ENCODE data around the gene TXLNB.
A peak's percentile ranks its signal among the peaks of the same experiment; 100 is the strongest.

Gene TXLNB

DNA sequence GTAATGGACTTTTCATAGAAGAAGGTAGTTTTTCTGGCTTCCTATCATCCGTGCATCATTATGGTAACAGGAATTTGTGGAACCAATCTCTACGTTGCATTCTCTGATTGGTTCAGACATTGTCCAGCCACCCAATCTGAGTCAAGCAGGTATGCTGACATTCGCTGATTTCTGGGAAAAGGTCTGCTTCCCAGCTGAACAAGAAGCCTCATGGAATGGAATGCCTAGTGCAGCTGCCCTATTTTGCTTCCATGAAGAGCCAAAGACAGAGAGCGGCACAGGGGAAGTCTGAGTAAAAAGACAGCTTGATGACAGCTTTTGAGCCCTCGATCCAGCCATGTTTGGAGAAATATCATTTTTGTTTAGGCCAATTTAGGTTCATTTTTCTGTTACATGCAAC is 38.5 kb upstream of the TXLNB start:
- H3K27me3 ChIP-seq (ENCODE audit: control insufficient read depth in 2 of 2, insufficient read depth in 2 of 2, low read length in 2 of 2) = no peaks in the 10 kb centered on the region
- H3K9ac ChIP-seq (ENCODE audit: low read depth in 1 of 2, low read length in 2 of 2) = no peak overlapping the region
- H3K4me1 ChIP-seq (ENCODE audit: control insufficient read depth in 2 of 2, insufficient read depth in 2 of 2, low read length in 2 of 2) = no peaks in the 10 kb centered on the region
- H3K4me3 ChIP-seq (ENCODE audit: low read length in 2 of 2) = no peak overlapping the region
- H3K36me3 ChIP-seq (ENCODE audit: control insufficient read depth in 2 of 2, insufficient read depth in 2 of 2, low read length in 2 of 2) = no peaks in the 10 kb centered on the region
- H3K9me3 ChIP-seq (ENCODE audit: control insufficient read depth in 2 of 2, low read length in 2 of 2) = no peaks in the 10 kb centered on the region
- H3K27ac ChIP-seq (ENCODE audit: low read depth in 2 of 2, low read length in 2 of 2) = no peak overlapping the region

DNA sequence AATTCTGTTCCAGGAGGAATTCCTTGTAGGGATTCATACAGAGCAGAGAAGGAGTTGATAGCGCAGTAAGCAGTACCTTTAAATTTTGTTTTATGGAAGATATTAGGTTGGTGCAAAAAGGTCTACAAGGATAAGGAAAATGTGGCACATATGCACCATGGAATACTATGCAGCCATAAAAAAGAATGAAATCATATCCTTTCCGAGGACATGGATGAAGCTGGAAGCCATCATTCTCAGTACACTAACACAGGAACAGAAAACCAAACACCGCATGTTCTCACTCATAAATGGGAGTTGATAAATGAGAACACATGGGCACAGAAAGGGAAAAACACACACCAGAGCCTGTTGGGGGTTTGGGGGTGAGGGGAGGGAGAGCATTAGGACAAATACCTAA is 37.4 kb upstream of the TXLNB start:
- Histone ChIP-seq H3K9ac (ENCODE audit: low read depth in 1 of 2, low read length in 2 of 2) (no peak overlapping the region), H3K4me1 (ENCODE audit: control insufficient read depth in 2 of 2, insufficient read depth in 2 of 2, low read length in 2 of 2) (no peaks in the 10 kb centered on the region), H3K4me3 (ENCODE audit: low read length in 2 of 2) (no peak overlapping the region), H3K9me3 (ENCODE audit: control insufficient read depth in 2 of 2, low read length in 2 of 2) (no peaks in the 10 kb centered on the region), H3K27me3 (ENCODE audit: control insufficient read depth in 2 of 2, insufficient read depth in 2 of 2, low read length in 2 of 2) (no peaks in the 10 kb centered on the region), H3K27ac (ENCODE audit: low read depth in 2 of 2, low read length in 2 of 2) (no peak overlapping the region), H3K36me3 (ENCODE audit: control insufficient read depth in 2 of 2, insufficient read depth in 2 of 2, low read length in 2 of 2) (no peaks in the 10 kb centered on the region)

DNA sequence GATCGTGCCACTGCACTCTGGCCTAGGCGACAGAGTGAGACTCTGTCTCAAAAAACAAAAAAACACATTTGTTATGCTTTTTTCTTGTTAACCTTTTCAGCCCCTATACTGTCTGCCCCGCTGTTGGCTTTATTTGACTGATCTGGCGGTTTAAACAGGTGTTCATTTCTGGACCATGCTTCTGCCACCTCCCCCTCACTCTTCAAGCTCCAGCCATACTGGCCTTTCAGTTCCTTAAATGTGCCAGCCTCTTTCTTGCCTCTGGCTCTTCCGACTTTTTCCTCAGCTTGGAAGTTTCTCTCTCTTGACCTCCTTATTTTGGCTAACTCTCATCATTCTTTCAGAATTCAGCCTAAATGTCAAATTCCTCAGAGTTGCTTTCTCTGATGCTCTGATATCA is 35.2 kb upstream of the TXLNB start:
- no peaks in the 10 kb centered on the region for H3K27me3 ChIP-seq (ENCODE audit: control insufficient read depth in 2 of 2, insufficient read depth in 2 of 2, low read length in 2 of 2)
- H3K36me3 ChIP-seq (ENCODE audit: control insufficient read depth in 2 of 2, insufficient read depth in 2 of 2, low read length in 2 of 2) = no peaks in the 10 kb centered on the region
- H3K27ac ChIP-seq (ENCODE audit: low read depth in 2 of 2, low read length in 2 of 2) = no peak overlapping the region
- H3K4me3 ChIP-seq (ENCODE audit: low read length in 2 of 2) = no peak overlapping the region
- no peaks in the 10 kb centered on the region for H3K9me3 ChIP-seq (ENCODE audit: control insufficient read depth in 2 of 2, low read length in 2 of 2)
- no peak overlapping the region for H3K9ac ChIP-seq (ENCODE audit: low read depth in 1 of 2, low read length in 2 of 2)
- no peaks in the 10 kb centered on the region for H3K4me1 ChIP-seq (ENCODE audit: control insufficient read depth in 2 of 2, insufficient read depth in 2 of 2, low read length in 2 of 2)

DNA sequence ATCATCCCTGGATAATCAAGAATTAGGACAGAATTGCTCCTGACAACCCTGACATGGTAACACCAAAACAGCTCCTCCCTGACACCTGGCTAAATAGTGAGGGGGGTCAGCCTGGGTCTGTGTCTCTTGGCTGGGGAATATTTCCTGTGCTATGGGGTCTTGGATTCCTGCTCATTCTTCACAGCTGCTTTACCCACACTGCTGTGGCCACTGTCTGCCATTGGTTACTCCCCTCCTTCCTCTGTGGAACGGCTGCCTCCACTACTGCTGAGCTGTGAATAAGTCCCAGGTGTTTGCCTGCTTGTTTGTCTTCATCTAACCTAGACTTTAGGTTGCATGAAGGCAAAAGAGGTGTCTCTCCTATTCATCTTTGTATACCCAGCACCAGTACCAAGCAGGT is 33.9 kb upstream of the TXLNB start:
- no peaks in the 10 kb centered on the region for H3K9me3 ChIP-seq (ENCODE audit: control insufficient read depth in 2 of 2, low read length in 2 of 2)
- H3K9ac ChIP-seq (ENCODE audit: low read depth in 1 of 2, low read length in 2 of 2) = no peak overlapping the region
- H3K27me3 ChIP-seq (ENCODE audit: control insufficient read depth in 2 of 2, insufficient read depth in 2 of 2, low read length in 2 of 2) = no peaks in the 10 kb centered on the region
- H3K36me3 ChIP-seq (ENCODE audit: control insufficient read depth in 2 of 2, insufficient read depth in 2 of 2, low read length in 2 of 2) = no peaks in the 10 kb centered on the region
- no peaks in the 10 kb centered on the region for H3K4me1 ChIP-seq (ENCODE audit: control insufficient read depth in 2 of 2, insufficient read depth in 2 of 2, low read length in 2 of 2)
- no peak overlapping the region for H3K4me3 ChIP-seq (ENCODE audit: low read length in 2 of 2)
- H3K27ac ChIP-seq (ENCODE audit: low read depth in 2 of 2, low read length in 2 of 2) = peak overlapping the region; percentile 1 to 2

DNA sequence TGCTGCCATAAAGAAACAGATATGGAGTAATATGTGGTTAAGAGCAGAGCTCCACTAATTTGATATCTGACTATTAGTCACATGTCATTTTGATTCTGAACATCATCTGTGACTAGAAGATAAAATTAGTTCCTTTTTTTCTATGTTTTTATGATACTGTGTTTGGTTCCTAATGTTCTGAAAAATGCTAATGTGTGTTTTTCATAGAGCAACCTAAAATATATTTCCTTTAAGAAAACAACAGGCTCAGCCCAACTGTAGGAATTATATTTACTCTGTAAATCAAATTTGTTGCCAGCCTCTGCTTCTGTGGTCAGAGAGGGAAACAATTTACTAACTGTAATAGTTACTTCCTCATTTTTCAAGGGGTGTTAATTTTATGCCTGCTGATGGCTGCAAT is 33.3 kb upstream of the TXLNB start:
- Histone ChIP-seq H3K4me3 (ENCODE audit: low read length in 2 of 2) (no peak overlapping the region), H3K36me3 (ENCODE audit: control insufficient read depth in 2 of 2, insufficient read depth in 2 of 2, low read length in 2 of 2) (no peaks in the 10 kb centered on the region)

DNA sequence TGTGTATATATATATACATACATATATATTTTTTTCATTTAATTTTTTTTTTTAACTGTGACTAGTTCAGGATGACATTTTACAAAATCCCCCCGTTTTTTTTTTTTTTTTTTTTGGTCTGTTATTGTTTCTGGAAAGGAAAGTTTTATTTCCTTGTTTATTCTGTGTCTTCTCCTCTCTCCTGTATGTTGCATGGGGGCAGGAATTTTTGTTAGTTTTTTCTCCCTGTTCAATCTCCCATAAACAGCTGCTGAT is 32.4 kb upstream of the TXLNB start:
- Histone ChIP-seq H3K27me3 (ENCODE audit: control insufficient read depth in 2 of 2, insufficient read depth in 2 of 2, low read length in 2 of 2) (no peaks in the 10 kb centered on the region), H3K27ac (ENCODE audit: low read depth in 2 of 2, low read length in 2 of 2) (peak overlapping the region; percentile 21 to 75), H3K4me1 (ENCODE audit: control insufficient read depth in 2 of 2, insufficient read depth in 2 of 2, low read length in 2 of 2) (no peaks in the 10 kb centered on the region), H3K4me3 (ENCODE audit: low read length in 2 of 2) (no peak overlapping the region), H3K9me3 (ENCODE audit: control insufficient read depth in 2 of 2, low read length in 2 of 2) (no peaks in the 10 kb centered on the region), H3K36me3 (ENCODE audit: control insufficient read depth in 2 of 2, insufficient read depth in 2 of 2, low read length in 2 of 2) (no peaks in the 10 kb centered on the region), H3K9ac (ENCODE audit: low read depth in 1 of 2, low read length in 2 of 2) (no peak overlapping the region)

More for the DNA sequence above, 33.3 kb upstream of the TXLNB start:
- no peaks in the 10 kb centered on the region for H3K9me3 ChIP-seq (ENCODE audit: control insufficient read depth in 2 of 2, low read length in 2 of 2)
- no peak overlapping the region for H3K9ac ChIP-seq (ENCODE audit: low read depth in 1 of 2, low read length in 2 of 2)
- no peaks in the 10 kb centered on the region for H3K4me1 ChIP-seq (ENCODE audit: control insufficient read depth in 2 of 2, insufficient read depth in 2 of 2, low read length in 2 of 2)
- H3K27me3 ChIP-seq (ENCODE audit: control insufficient read depth in 2 of 2, insufficient read depth in 2 of 2, low read length in 2 of 2) = no peaks in the 10 kb centered on the region
- H3K27ac ChIP-seq (ENCODE audit: low read depth in 2 of 2, low read length in 2 of 2) = peak overlapping the region; percentile 16 to 22

DNA sequence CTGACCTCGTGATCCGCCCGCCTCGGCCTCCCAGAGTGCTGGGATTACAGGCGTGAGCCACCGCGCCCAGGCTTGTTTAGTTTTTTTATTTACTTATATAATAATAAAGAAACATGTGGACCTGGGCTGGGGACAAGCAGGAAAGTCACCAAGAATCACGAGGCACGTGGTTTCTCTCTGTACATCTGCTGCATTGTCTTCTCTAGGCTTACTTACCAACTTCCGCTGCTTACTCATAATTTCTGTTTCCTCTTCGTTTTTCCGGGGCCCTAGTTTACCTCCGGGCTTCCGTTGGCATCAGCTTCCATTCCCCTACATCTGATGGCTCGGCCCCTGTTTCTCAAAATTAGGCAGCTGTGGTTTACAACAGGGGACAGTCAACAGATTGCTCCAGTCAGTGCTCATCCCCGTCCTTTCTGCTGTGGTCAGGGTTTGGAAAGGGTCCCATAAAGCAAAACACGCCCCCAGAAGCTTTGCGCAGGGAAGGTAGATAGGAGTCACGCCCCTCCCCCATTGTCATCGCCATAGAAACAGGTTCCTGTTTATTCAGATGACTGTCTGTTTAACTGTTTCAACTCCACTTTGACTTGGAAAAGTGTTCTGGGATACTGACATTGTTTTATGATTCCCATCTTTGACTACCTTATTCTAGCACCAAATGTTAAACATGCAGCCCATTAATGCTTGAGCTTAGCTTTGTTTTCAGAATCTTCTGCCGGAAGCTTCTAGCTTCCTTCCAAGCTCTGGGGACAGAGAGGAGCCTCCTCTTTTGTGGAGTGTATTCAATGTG is 31.9 kb upstream of the TXLNB start:
- Histone ChIP-seq H3K9me3 (ENCODE audit: control insufficient read depth in 2 of 2, low read length in 2 of 2) (no peaks in the 10 kb centered on the region), H3K27me3 (ENCODE audit: control insufficient read depth in 2 of 2, insufficient read depth in 2 of 2, low read length in 2 of 2) (no peaks in the 10 kb centered on the region), H3K4me3 (ENCODE audit: low read length in 2 of 2) (peak overlapping the region; percentile 37 to 64), H3K27ac (ENCODE audit: low read depth in 2 of 2, low read length in 2 of 2) (peak overlapping the region; percentile 65 to 75), H3K36me3 (ENCODE audit: control insufficient read depth in 2 of 2, insufficient read depth in 2 of 2, low read length in 2 of 2) (no peaks in the 10 kb centered on the region), H3K9ac (ENCODE audit: low read depth in 1 of 2, low read length in 2 of 2) (no peak overlapping the region), H3K4me1 (ENCODE audit: control insufficient read depth in 2 of 2, insufficient read depth in 2 of 2, low read length in 2 of 2) (no peaks in the 10 kb centered on the region)

DNA sequence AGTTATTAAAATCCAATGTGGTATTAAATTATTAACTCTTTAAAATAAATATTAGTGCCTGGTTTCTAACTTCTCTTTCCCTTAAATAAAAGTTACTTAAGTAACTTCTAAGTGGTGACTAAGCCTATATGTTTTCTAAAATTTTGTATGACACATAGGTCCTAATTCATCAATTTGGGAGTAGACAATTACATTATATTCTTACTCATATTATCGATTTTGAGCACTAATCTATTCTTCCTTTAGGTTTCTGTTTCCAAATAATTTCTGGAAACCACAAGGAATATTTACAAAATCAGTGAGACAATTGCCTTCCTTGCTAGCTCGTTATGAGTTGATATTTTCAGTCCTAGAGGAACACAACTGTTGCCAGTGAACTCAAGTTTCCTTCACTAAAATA is 28.3 kb upstream of the TXLNB start:
- Histone ChIP-seq H3K4me1 (ENCODE audit: control insufficient read depth in 2 of 2, insufficient read depth in 2 of 2, low read length in 2 of 2) (no peaks in the 10 kb centered on the region), H3K9ac (ENCODE audit: low read depth in 1 of 2, low read length in 2 of 2) (no peak overlapping the region), H3K27ac (ENCODE audit: low read depth in 2 of 2, low read length in 2 of 2) (no peak overlapping the region), H3K27me3 (ENCODE audit: control insufficient read depth in 2 of 2, insufficient read depth in 2 of 2, low read length in 2 of 2) (no peaks in the 10 kb centered on the region), H3K4me3 (ENCODE audit: low read length in 2 of 2) (no peak overlapping the region), H3K9me3 (ENCODE audit: control insufficient read depth in 2 of 2, low read length in 2 of 2) (no peaks in the 10 kb centered on the region), H3K36me3 (ENCODE audit: control insufficient read depth in 2 of 2, insufficient read depth in 2 of 2, low read length in 2 of 2) (no peaks in the 10 kb centered on the region)

DNA sequence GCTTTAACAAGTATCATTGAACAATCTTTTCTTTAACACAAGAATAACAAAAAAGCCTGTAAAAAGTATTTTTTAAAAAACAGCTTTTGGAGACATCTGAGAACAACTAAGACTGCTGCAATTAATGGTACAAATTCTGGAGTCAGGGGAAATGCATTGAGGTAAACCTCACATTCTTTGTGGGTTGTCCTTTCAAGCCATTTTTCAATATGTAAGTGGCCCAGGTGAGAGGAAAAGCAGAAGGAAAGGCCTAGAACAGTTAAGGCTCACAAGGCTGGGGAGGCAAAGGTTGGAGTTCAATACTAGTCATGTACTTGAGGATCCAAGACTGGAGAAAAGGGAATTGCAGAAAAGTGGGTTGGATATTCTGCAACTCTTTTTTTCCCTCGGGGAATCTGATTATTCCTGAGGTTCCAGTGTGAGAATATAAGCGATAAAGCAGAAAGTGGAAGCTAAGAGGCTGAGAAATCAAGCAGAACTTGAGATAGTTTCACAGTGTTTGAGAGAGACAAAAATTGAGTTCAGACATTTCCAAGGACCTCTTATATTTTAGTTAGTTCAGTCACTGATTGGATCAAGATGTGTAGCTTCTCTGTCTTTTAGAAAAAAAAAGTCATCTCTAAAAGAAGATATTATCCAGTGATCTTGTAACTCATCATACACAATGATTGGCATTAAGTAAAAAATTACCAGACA is 25.0 kb upstream of the TXLNB start:
- H3K9ac ChIP-seq (ENCODE audit: low read depth in 1 of 2, low read length in 2 of 2) = no peak overlapping the region
- no peak overlapping the region for H3K27ac ChIP-seq (ENCODE audit: low read depth in 2 of 2, low read length in 2 of 2)
- H3K4me3 ChIP-seq (ENCODE audit: low read length in 2 of 2) = no peak overlapping the region

DNA sequence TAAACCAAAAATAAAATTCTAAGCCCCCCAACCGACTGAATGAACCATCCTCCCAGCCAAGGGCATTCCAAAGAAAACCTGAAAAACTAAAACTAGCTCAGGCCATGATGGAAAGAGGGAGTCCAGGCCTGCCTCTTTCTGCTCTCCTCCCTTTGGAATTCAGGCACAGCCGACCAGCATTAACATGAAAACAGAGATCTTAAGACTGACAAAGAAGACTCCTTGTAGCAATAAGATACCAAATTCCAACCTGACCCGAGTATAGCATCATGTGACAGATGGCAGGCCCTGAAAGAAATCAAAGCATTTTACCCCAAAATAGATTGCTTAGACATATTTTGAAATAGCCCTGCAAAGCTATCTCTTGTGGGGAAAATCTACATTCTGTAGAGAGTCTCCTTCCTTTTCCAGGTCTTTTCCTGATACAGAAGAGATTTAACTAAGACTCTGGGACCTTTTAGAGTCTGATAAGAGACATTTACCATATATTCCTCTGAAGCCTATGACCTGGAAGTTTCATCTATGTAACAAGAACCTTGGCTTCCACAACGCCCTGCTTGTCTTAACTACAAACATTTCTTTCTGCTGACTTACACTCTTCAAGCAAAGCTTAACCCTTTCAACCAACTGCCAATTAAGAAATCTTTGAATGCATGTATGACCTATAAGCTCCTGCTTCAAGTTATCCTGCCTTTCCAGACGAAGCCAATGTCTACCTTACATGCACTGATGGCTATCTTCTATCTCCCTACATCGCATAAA is 22.2 kb upstream of the TXLNB start:
- no peak overlapping the region for H3K4me3 ChIP-seq (ENCODE audit: low read length in 2 of 2)
- no peaks in the 10 kb centered on the region for H3K27me3 ChIP-seq (ENCODE audit: control insufficient read depth in 2 of 2, insufficient read depth in 2 of 2, low read length in 2 of 2)
- no peak overlapping the region for H3K27ac ChIP-seq (ENCODE audit: low read depth in 2 of 2, low read length in 2 of 2)
- no peak overlapping the region for H3K9ac ChIP-seq (ENCODE audit: low read depth in 1 of 2, low read length in 2 of 2)
- peaks cover 0 to under 1% of the 10 kb centered on the region in 2 donors for H3K4me1 ChIP-seq (ENCODE audit: control insufficient read depth in 2 of 2, insufficient read depth in 2 of 2, low read length in 2 of 2)
- H3K9me3 ChIP-seq (ENCODE audit: control insufficient read depth in 2 of 2, low read length in 2 of 2) = no peaks in the 10 kb centered on the region
- no peaks in the 10 kb centered on the region for H3K36me3 ChIP-seq (ENCODE audit: control insufficient read depth in 2 of 2, insufficient read depth in 2 of 2, low read length in 2 of 2)

More for the DNA sequence above, 25.0 kb upstream of the TXLNB start:
- Histone ChIP-seq H3K27me3 (ENCODE audit: control insufficient read depth in 2 of 2, insufficient read depth in 2 of 2, low read length in 2 of 2) (no peaks in the 10 kb centered on the region), H3K36me3 (ENCODE audit: control insufficient read depth in 2 of 2, insufficient read depth in 2 of 2, low read length in 2 of 2) (no peaks in the 10 kb centered on the region), H3K9me3 (ENCODE audit: control insufficient read depth in 2 of 2, low read length in 2 of 2) (no peaks in the 10 kb centered on the region), H3K4me1 (ENCODE audit: control insufficient read depth in 2 of 2, insufficient read depth in 2 of 2, low read length in 2 of 2) (no peaks in the 10 kb centered on the region)
